ENCODE data around the gene SUPT20HL1.

Gene SUPT20HL1

DNA sequence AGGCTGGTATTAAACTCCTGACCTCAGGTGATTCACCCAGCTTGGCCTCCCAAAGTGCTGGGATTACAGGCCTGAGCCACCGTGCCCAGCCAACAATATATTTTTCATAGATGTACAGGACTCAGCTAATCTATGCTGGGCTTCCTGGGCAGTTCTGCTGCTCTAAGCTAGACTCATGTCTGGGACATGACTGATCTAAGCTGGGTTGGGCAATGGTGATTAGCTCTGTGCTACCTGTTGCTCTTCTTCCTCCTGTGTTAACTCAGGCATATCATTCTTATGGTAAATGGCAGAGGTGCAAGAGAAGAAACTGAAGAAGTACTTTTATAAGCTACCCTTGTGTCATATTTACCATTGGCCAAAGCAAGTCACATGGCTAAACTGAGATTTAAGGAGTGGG is 35.2 kb upstream of the SUPT20HL1 start:
- no peak for DNase-seq (ENCODE audit: low read depth)
- TF ChIP-seq, protein P1, sequence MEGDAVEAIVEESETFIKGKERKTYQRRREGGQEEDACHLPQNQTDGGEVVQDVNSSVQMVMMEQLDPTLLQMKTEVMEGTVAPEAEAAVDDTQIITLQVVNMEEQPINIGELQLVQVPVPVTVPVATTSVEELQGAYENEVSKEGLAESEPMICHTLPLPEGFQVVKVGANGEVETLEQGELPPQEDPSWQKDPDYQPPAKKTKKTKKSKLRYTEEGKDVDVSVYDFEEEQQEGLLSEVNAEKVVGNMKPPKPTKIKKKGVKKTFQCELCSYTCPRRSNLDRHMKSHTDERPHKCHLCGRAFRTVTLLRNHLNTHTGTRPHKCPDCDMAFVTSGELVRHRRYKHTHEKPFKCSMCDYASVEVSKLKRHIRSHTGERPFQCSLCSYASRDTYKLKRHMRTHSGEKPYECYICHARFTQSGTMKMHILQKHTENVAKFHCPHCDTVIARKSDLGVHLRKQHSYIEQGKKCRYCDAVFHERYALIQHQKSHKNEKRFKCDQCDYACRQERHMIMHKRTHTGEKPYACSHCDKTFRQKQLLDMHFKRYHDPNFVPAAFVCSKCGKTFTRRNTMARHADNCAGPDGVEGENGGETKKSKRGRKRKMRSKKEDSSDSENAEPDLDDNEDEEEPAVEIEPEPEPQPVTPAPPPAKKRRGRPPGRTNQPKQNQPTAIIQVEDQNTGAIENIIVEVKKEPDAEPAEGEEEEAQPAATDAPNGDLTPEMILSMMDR (conservative IDR thresholded peaks at IDR 0.05; ENCODE audit: low read depth, low read length) = no peak
- H3K4me3 ChIP-seq (ENCODE audit: low read length) = no peak overlapping the region

DNA sequence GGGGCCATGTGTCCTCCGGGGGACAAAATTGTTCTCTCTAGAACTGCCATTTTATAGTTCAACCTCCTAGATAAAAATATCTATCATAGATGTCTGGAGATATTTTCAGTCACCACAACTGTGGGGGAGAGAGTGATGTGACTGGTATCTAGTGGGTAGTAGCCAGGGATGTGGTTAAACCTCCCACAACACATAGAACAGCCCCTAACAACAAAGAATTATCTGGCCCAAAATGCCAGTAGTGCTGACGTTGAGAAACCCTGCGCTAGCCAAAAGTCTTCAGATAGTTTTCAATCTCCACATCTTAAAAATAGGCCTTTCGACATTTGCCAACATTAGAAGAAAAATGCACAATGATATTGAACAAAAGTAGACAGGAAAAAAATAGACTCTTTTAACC is 27.6 kb upstream of the SUPT20HL1 start:
- DNase-seq (ENCODE audit: low read depth) = no peak
- TF ChIP-seq, protein P1 (conservative IDR thresholded peaks at IDR 0.05; ENCODE audit: low read depth, low read length) = no peak
- H3K4me3 ChIP-seq (ENCODE audit: low read length) = no peak overlapping the region

DNA sequence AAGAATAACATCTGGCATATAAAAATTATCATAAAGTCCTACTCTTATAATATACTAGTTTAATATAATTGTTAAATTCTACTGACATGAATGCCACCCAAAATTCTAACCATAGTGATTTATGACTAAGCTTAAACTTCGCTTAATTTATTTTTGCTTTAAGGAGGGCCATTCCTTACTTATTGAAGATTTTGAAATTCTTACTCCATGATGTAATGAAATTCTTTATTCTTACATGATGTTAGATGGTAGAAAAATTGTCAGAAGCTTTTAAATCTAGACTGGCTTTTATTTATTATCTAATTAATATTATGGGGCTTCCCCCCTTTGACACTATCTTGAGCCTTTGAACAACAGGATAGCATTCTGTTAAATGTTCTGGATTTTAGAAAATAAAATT is 27.1 kb upstream of the SUPT20HL1 start:
- DNase-seq (ENCODE audit: low read depth) = no peak
- TF ChIP-seq, protein P1 (conservative IDR thresholded peaks at IDR 0.05; ENCODE audit: low read depth, low read length) = no peak
- no peak overlapping the region for H3K4me3 ChIP-seq (ENCODE audit: low read length)

DNA sequence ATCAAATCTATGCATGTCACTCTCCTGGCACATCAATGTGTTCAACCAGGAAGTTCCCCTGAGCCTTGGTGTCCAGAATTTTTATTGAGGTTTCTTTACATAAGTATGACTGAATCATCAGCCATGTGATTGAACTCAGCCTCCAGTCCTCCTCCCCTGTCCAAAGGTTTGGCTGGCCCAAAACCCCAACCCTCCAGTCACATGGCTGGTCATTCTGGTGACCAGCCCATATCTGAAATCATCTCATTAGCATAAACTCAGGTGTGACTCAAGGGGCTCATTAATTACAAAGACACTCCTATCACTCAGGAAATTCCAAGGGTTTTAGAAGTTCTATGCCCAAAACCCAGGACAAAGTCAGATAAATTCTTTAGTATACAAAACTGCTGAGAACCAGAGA is 26.0 kb upstream of the SUPT20HL1 start:
- no peak overlapping the region for H3K4me3 ChIP-seq (ENCODE audit: low read length)
- DNase-seq (ENCODE audit: low read depth) = no peak
- TF ChIP-seq, protein P1 (conservative IDR thresholded peaks at IDR 0.05; ENCODE audit: low read depth, low read length) = no peak

DNA sequence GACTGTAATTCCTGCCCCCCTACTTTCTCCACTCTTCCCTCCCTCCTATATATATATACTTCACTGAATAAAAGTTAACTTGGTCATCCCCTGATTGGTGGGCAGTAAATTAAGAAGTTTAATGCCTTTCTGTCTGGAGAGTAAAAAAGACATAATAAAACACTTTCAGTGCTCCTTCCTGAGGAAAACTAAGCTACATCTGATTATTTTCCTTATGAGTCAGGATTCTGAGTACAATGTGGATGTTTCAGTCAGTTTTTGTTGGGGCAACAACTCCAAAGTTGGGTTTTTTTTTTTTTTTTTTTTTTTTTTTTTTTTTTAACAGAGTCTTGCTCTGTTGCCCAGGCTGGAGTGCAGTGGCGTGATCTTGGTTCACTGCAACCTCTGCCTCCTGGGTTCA is 24.6 kb upstream of the SUPT20HL1 start:
- DNase-seq (ENCODE audit: low read depth) = no peak
- H3K4me3 ChIP-seq (ENCODE audit: low read length) = no peak overlapping the region
- TF ChIP-seq, protein P1 (conservative IDR thresholded peaks at IDR 0.05; ENCODE audit: low read depth, low read length) = no peak

DNA sequence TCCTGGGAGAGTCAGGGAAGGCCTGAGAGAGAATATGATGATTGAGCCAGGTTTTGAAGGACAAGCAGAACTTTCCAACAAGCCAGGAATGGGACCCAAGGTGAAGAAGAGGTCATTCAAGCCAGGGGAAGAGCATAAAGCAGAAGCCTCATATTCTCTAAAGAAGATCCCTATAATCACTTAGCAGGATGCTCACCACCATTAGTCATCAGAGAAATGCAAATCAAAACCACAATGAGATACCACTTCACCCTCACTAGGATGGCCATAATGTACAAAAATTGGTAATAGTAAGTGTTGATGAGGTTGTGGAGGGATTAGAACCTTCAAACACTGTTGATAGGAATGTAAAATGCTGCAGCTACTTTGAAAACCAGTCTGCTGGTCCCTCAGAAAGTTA is 20.5 kb upstream of the SUPT20HL1 start:
- no peak for DNase-seq (ENCODE audit: low read depth)
- H3K4me3 ChIP-seq (ENCODE audit: low read length) = no peak overlapping the region
- TF ChIP-seq, protein P1 (conservative IDR thresholded peaks at IDR 0.05; ENCODE audit: low read depth, low read length) = no peak

DNA sequence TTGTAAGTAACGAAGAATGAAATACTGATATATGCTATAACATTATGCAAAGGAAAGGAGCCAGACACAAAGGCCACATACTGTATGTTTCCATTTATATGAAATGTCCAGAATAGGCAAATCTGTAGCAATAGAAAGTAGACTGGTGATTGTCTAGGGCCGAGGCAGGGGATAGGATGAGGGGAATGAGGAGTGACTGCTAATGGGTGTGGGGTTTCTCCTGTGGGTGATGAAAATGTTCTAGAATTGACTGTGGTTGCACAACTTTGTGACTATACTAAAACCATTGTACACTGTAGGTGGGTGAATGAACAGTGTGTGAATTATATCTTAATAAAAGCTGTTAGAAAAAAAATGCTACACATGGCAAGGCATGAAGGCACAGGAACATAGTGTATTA is 19.9 kb upstream of the SUPT20HL1 start:
- no peak overlapping the region for H3K4me3 ChIP-seq (ENCODE audit: low read length)
- TF ChIP-seq, protein P1 (conservative IDR thresholded peaks at IDR 0.05; ENCODE audit: low read depth, low read length) = no peak
- no peak for DNase-seq (ENCODE audit: low read depth)
